ENCODE measurements around the gene REXO1. TPM values are rescaled to one million over a fixed set of nuclear protein-coding genes. Genes with fewer than 3 reads are reported as not detected.

Gene REXO1
- total and polyA plus RNA-seq, 2 experiments from 2014 or later = 20.2 to 90.1 TPM

DNA sequence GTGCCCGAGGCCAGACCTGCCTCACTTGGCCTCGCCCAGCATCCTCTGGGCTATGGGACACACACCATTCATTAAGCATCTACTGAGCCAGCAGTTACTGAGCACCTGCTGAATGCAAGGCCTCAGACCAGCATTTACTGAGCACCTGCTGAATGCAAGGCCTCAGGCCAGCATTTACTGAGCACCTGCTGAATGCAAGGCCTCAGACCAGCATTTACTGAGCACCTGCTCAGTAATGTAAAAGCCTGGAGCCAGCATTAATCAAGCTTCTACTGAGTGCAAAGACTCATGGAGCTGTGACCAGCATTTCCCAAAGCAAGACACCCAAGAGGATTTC lies 39.9 kb downstream of the REXO1 start:
- TF ChIP-seq ZNF331 (CRISPR knock-in tag; IDR thresholded peaks at IDR 0.05; ENCODE audit: low read depth) = no peak
- TF ChIP-seq EZH2 (IDR thresholded peaks at IDR 0.05; ENCODE audit: low read depth, unreplicated experiment) = no peak
- no peak for TF ChIP-seq JUNB (IDR thresholded peaks at IDR 0.05; ENCODE audit: unreplicated experiment)
- no peak for TF ChIP-seq ZNF114 (CRISPR knock-in tag; IDR thresholded peaks at IDR 0.05)
- TF ChIP-seq CREB1 (CRISPR knock-in tag; IDR thresholded peaks at IDR 0.05; ENCODE audit: low read depth) = no peak
- TF ChIP-seq, protein P1, sequence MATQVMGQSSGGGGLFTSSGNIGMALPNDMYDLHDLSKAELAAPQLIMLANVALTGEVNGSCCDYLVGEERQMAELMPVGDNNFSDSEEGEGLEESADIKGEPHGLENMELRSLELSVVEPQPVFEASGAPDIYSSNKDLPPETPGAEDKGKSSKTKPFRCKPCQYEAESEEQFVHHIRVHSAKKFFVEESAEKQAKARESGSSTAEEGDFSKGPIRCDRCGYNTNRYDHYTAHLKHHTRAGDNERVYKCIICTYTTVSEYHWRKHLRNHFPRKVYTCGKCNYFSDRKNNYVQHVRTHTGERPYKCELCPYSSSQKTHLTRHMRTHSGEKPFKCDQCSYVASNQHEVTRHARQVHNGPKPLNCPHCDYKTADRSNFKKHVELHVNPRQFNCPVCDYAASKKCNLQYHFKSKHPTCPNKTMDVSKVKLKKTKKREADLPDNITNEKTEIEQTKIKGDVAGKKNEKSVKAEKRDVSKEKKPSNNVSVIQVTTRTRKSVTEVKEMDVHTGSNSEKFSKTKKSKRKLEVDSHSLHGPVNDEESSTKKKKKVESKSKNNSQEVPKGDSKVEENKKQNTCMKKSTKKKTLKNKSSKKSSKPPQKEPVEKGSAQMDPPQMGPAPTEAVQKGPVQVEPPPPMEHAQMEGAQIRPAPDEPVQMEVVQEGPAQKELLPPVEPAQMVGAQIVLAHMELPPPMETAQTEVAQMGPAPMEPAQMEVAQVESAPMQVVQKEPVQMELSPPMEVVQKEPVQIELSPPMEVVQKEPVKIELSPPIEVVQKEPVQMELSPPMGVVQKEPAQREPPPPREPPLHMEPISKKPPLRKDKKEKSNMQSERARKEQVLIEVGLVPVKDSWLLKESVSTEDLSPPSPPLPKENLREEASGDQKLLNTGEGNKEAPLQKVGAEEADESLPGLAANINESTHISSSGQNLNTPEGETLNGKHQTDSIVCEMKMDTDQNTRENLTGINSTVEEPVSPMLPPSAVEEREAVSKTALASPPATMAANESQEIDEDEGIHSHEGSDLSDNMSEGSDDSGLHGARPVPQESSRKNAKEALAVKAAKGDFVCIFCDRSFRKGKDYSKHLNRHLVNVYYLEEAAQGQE (IDR thresholded peaks at IDR 0.05; ENCODE audit: unreplicated experiment) = no peak
- no peak for TF ChIP-seq STAT1 (IDR thresholded peaks at IDR 0.05; ENCODE audit: unreplicated experiment)
- TF ChIP-seq, protein P2, sequence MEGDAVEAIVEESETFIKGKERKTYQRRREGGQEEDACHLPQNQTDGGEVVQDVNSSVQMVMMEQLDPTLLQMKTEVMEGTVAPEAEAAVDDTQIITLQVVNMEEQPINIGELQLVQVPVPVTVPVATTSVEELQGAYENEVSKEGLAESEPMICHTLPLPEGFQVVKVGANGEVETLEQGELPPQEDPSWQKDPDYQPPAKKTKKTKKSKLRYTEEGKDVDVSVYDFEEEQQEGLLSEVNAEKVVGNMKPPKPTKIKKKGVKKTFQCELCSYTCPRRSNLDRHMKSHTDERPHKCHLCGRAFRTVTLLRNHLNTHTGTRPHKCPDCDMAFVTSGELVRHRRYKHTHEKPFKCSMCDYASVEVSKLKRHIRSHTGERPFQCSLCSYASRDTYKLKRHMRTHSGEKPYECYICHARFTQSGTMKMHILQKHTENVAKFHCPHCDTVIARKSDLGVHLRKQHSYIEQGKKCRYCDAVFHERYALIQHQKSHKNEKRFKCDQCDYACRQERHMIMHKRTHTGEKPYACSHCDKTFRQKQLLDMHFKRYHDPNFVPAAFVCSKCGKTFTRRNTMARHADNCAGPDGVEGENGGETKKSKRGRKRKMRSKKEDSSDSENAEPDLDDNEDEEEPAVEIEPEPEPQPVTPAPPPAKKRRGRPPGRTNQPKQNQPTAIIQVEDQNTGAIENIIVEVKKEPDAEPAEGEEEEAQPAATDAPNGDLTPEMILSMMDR (conservative IDR thresholded peaks at IDR 0.05; ENCODE audit: low read depth in 2 of 2) = no peak
- TF ChIP-seq, protein P3, sequence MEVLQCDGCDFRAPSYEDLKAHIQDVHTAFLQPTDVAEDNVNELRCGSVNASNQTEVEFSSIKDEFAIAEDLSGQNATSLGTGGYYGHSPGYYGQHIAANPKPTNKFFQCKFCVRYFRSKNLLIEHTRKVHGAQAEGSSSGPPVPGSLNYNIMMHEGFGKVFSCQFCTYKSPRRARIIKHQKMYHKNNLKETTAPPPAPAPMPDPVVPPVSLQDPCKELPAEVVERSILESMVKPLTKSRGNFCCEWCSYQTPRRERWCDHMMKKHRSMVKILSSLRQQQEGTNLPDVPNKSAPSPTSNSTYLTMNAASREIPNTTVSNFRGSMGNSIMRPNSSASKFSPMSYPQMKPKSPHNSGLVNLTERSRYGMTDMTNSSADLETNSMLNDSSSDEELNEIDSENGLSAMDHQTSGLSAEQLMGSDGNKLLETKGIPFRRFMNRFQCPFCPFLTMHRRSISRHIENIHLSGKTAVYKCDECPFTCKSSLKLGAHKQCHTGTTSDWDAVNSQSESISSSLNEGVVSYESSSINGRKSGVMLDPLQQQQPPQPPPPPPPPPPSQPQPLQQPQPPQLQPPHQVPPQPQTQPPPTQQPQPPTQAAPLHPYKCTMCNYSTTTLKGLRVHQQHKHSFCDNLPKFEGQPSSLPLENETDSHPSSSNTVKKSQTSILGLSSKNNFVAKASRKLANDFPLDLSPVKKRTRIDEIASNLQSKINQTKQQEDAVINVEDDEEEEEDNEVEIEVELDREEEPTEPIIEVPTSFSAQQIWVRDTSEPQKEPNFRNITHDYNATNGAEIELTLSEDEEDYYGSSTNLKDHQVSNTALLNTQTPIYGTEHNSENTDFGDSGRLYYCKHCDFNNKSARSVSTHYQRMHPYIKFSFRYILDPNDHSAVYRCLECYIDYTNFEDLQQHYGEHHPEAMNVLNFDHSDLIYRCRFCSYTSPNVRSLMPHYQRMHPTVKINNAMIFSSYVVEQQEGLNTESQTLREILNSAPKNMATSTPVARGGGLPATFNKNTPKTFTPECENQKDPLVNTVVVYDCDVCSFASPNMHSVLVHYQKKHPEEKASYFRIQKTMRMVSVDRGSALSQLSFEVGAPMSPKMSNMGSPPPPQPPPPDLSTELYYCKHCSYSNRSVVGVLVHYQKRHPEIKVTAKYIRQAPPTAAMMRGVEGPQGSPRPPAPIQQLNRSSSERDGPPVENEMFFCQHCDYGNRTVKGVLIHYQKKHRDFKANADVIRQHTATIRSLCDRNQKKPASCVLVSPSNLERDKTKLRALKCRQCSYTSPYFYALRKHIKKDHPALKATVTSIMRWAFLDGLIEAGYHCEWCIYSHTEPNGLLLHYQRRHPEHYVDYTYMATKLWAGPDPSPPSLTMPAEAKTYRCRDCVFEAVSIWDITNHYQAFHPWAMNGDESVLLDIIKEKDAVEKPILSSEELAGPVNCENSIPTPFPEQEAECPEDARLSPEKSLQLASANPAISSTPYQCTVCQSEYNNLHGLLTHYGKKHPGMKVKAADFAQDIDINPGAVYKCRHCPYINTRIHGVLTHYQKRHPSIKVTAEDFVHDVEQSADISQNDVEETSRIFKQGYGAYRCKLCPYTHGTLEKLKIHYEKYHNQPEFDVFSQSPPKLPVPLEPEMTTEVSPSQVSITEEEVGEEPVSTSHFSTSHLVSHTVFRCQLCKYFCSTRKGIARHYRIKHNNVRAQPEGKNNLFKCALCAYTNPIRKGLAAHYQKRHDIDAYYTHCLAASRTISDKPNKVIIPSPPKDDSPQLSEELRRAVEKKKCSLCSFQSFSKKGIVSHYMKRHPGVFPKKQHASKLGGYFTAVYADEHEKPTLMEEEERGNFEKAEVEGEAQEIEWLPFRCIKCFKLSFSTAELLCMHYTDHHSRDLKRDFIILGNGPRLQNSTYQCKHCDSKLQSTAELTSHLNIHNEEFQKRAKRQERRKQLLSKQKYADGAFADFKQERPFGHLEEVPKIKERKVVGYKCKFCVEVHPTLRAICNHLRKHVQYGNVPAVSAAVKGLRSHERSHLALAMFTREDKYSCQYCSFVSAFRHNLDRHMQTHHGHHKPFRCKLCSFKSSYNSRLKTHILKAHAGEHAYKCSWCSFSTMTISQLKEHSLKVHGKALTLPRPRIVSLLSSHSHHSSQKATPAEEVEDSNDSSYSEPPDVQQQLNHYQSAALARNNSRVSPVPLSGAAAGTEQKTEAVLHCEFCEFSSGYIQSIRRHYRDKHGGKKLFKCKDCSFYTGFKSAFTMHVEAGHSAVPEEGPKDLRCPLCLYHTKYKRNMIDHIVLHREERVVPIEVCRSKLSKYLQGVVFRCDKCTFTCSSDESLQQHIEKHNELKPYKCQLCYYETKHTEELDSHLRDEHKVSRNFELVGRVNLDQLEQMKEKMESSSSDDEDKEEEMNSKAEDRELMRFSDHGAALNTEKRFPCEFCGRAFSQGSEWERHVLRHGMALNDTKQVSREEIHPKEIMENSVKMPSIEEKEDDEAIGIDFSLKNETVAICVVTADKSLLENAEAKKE (CRISPR knock-in tag; IDR thresholded peaks at IDR 0.05) = no peak
- TF ChIP-seq, protein P4, sequence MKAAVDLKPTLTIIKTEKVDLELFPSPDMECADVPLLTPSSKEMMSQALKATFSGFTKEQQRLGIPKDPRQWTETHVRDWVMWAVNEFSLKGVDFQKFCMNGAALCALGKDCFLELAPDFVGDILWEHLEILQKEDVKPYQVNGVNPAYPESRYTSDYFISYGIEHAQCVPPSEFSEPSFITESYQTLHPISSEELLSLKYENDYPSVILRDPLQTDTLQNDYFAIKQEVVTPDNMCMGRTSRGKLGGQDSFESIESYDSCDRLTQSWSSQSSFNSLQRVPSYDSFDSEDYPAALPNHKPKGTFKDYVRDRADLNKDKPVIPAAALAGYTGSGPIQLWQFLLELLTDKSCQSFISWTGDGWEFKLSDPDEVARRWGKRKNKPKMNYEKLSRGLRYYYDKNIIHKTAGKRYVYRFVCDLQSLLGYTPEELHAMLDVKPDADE (IDR thresholded peaks at IDR 0.05) = no peak
- TF ChIP-seq POLR2AphosphoS5 (IDR thresholded peaks at IDR 0.05; ENCODE audit: low read depth) = no peak
- TF ChIP-seq EZH2phosphoT487 (IDR thresholded peaks at IDR 0.05; ENCODE audit: unreplicated experiment) = no peak
- TF ChIP-seq NANOG (IDR thresholded peaks at IDR 0.05; ENCODE audit: borderline replicate concordance) = no peak
- Histone ChIP-seq H3K9me2 (ENCODE audit: insufficient read depth) (no peaks in the 10 kb centered on the region), H3K79me2 (replicated peaks; ENCODE audit: insufficient read depth) (no peaks in the 10 kb centered on the region), H2AFZ (no peak overlapping the region), H3K4me2 (no peak overlapping the region), H3K36me3 (ENCODE audit: insufficient read depth) (no peaks in the 10 kb centered on the region), H4K20me1 (replicated peaks; ENCODE audit: insufficient read depth) (no peaks in the 10 kb centered on the region), H3K4me3 (no peak overlapping the region), H3K27me3 (ENCODE audit: insufficient read depth) (no peaks in the 10 kb centered on the region), H3K4me1 (ENCODE audit: insufficient read depth) (no peaks in the 10 kb centered on the region), H3K27ac (ENCODE audit: low read depth) (no peak overlapping the region), H3F3A (replicated peaks; ENCODE audit: low read depth) (0 out of 2 replicates have a peak, but pooled peaks cover 3% of the 10 kb centered on the region)
- Mint-ChIP-seq H3K36me3 (ENCODE audit: low read depth) (no peaks in the 10 kb centered on the region), H3K9me3 (no peaks in the 10 kb centered on the region), H3K27ac (no peak overlapping the region), H3K27me3 (ENCODE audit: insufficient read depth, low read depth, poor library complexity) (peaks cover 16% of the 10 kb centered on the region), H3K4me1 (peaks cover 3% of the 10 kb centered on the region; the same call in 2 of the 3 replicates), H3K4me3 (no peak overlapping the region)
- no peak for DNase-seq (ENCODE audit: low spot score)
- ATAC-seq = no peak
